Skeletal muscle cell (primary cell): ENCODE measurements around the gene PDE1C.

Experiments
- DNase-seq: peaks from one replicate; pipeline ENCODE4 v3.0.0-alpha.2; 2010; ENCODE audit warnings: low read depth
- H3K4me3 ChIP-seq: 2 replicates; pipeline ENCODE4 v1.5.1; 2011; ENCODE audit warnings: low read depth, mild to moderate bottlenecking, control low read depth, low read length, moderate library complexity

Gene PDE1C

DNA sequence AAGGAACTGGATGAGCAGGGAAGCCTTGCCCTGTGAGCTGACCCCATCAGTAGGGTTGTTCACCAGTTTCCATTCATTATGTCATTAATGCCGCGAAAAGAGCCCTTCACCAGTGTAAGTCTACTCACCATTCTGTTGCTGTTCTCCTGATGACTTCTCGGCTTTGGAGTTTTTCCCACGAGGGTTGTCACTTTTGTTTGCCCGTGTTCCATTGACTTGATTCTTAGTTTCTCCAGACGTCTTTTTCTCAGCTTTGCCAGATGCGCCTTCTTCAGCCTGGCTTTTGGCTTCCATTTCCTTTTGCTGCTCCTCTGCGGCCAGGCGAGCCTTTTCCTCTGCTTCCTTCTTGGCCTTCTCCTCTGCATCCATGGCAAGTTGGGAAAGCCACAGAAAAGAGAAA, 254.4 kb downstream of the PDE1C start:
- no peak for DNase-seq
- H3K4me3 ChIP-seq = no peak overlapping the region

DNA sequence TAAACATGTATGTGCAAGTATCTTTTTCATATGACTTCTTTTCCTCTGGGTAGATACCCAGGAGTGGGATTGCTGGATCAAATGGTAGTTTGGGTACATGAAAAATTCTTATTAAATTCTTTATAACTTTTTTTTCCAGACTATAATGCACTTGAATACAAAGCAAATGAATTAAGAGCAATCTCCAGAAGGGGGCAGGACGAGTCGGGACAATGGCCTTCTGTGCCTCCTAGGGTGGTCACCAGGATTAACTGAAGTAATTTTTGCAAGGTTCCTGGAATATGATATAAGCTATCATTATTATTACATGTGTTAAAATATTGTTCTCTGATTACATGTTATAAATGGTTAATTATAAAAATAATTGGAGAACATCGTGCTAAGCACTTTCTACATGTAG, 256.0 kb downstream of the PDE1C start:
- no peak overlapping the region for H3K4me3 ChIP-seq
- no peak for DNase-seq

DNA sequence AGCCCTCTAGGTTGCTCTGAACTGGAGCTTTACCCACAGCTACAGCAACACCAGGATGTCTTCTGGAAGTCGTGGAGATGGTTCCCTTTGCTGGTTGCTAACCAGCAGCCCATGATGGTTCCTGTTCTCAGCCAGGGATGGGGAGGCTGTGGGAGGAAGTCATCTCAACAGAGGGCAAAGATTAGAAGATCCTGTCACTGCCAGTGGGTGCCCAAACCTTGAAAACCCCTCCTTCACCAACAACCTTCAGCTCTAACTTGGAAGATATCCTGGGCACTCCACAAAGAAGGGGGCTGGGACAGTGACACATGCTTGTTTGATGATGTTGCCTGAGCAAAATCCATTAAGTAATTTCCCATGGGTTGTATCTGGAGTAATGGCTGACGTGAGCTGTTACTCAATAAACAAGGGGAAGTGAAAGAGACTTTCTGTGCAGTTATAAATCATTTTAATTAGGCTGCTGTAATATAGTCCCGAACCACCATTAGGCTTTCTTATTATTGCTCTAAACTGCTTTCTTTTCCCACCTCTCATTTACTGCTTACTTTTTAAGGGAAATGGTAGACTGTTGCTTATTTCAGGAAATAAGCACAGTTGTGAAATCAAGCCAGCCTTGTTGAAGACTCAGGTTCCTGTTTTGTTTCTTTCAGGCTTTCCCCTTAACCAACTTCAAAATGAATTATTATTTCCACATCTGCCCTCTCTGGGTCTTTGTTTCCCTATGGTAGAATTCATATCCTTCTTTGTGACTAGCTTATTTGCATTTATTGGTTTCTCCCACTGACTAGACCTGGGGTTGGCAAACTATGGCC, 258.4 kb downstream of the PDE1C start:
- H3K4me3 ChIP-seq = no peak overlapping the region
- peak; percentile 92 for DNase-seq

DNA sequence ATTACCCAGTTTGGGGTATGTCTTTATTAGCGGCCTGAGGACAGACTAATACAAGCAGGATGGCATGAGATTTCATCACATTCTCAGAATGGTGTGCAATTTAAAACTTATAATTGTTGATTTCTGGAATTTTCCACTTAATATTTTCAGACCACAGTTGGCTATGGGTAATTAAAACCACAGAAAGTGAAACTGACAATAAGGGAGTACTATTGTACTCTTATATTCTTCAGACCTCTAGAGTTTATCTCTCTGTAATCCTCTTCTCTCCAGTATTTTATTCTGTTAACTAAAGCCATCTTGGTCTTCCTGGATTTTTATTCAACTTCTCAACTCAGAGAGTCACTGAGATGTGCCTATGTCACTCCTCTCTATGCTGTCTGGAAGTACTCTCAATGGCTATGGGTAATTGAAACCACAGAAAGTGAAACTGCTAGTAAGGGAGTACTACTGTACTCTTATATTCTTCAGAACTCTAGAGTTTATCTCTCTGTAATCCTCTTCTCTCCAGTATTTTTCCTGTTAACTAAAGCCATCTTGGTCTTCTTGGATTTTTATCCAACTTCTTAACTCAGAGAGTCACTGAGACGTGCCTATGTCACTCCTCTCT, 264.9 kb downstream of the PDE1C start:
- no peak for DNase-seq
- no peak overlapping the region for H3K4me3 ChIP-seq

DNA sequence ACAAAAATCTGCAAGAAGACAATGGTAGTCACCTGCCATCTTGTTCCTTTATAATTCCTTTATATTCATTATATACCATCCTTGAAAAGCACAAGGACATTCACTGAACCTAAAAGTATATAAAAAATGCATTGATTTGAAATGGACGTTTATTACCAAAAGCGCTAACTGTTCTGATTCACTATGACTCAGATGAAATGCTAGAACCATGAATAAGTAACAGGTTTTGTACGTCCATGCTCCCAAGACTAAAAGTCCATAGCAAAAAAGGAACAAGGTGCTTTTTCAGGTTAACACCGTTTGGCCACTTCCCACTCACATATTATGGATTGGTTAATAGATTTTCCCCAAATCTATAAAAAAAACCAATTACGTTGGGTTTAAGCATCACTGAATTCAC, 273.8 kb downstream of the PDE1C start:
- DNase-seq = no peak
- no peak overlapping the region for H3K4me3 ChIP-seq

DNA sequence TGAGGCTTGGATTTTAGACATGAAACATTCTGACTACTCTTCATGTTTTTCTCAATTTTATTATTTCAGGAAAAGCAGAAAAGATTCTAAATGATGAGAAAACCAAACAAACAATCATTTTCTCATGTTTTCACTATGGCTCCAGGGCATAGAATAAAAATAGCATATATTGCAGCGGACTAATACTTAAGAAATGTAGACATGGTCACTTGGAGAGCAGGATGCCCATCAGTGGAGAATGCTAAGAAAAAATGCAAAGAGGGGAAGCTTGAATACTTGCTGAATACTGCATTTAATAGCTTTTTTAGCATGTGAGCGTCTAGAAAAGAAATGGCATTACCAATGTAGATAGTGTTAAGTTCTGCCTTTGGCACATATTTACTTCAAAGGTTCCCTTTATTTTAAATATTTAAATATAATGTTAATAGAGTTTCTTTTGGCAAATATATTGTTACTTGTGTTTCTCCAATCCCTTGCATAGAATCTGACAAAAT, 275.3 kb downstream of the PDE1C start:
- no peak overlapping the region for H3K4me3 ChIP-seq
- DNase-seq = no peak

DNA sequence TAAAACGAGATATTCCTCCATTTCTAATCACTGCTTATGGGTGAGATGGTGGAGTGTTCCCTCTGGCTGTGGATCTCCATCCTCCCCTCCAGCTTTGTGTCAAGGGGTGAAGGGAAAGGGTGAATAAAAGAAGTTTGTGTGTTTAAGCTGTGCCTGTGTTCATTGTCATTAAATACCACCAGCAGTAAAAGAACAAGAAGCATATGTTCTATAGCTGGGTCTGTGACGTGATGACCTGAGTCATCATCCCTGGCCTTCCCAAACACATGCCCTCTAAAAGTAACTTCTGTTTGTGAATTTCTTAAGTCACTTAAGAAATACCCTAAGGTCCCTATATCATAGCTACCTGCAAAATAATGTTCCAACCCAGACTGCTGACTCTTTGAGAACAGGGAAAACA, 278.3 kb downstream of the PDE1C start:
- peak; percentile 74 for DNase-seq

DNA sequence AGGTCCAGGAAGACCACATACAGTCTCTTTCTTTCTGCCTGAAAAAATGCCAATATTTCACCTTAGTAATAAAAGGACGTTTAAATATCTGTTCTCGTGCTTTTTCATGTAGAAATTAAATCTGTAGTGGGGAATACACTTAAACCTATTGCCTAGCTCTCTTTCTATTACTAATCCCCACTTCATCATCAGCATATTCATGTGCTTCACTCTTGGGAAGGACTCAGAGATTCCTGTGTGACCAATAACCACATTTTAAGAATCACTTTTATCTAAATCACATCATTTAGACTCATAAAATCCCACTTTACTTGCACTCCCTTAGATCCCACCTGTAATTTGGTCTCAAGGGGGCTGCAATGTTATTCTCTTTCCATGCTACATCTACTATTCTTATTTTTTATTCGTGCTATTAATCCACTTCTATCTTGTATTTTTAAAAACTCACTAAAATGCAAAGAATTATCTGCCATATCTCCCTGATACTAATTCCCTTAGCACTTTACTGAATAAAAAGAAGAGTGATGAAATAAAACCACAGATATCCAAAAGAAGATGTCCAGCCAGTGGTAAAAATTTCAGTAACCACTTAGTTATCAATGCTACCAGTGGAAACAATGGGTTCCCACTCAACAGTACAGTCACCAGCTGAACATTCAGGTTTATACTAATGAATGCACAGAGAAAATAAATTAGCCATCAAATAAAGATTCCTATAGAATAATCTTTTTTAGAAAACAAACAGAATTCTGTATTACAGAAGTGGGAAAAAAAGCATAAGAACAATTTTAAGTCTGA, 281.1 kb downstream of the PDE1C start:
- no peak overlapping the region for H3K4me3 ChIP-seq
- no peak for DNase-seq

More for the DNA sequence above, 278.3 kb downstream of the PDE1C start:
- H3K4me3 ChIP-seq = no peak overlapping the region

DNA sequence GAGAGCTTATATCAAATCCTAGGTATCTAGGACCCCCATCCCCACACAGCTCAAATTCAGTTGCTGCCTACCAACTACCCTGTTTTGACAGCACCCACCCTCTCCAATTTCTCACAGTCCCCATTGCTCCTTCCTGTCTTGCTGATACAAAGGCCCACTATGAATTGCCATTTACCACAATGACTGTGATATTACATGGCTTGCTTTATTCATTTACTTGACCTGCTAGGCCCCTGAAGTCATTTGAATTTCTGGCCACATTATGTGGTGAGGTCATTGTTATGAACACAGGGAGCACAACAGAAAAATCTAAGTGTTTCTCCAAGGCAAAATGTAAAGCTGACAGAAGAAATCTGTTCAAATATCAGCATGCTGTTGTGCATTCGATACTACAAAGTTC, 281.8 kb downstream of the PDE1C start:
- no peak for DNase-seq
- no peak overlapping the region for H3K4me3 ChIP-seq

DNA sequence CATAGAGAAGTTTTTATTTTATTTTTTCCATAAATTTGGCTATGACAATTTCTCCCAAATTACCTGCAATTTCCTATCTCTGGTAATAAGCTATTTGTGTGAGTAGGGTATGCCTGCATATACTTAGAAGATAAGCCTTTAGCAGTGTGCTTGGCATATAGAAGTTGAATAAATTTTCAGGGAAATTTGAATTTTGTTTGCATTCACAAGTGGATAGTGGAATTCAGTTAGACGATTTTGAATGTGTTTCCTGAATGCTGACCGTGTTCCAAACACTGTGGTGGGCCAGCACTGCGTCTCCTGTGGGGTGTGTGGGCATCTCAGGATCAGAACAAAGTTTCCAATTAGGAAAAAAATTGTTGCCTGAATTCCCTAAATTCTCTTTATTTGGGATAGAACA, 283.9 kb downstream of the PDE1C start:
- H3K4me3 ChIP-seq = no peak overlapping the region
- DNase-seq = no peak

DNA sequence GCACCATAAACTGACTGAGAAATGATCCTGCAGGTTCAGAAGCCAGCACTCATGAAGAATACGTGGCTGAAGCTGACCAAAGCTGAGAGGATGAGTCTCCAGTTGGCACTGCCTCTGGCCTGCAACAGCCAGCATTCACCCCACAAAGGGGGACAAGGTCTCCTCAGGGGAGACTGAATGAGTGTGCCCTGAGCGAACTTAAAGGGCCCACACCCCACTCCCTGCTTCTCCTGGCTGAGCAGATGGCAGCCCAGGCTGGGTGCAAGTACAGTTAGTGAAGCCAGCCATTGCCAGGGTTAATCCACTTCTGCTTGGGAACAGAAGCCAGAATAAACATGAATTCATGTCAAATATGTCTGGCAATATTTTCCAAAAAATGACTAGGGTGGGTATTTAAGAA, 285.1 kb downstream of the PDE1C start:
- no peak for DNase-seq
- no peak overlapping the region for H3K4me3 ChIP-seq

DNA sequence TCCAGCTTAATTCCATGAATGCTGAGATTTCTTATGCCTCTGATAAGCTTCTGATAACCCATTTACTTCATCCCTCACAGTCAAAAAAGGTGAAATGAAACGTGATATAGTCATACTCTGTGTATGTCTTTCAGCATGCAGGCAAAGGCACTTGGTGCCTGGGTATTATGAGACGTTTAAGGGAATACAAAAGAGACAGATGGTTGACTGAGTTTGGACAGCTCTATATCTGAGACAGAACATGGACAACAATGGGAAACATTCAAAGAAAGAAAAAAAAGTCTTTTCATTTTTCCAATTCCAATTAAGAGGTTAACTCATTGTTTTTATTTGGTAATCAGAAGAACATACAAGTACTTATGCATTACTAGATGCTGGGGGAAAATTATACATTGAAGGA, 287.0 kb downstream of the PDE1C start:
- H3K4me3 ChIP-seq = no peak overlapping the region
- DNase-seq = no peak

DNA sequence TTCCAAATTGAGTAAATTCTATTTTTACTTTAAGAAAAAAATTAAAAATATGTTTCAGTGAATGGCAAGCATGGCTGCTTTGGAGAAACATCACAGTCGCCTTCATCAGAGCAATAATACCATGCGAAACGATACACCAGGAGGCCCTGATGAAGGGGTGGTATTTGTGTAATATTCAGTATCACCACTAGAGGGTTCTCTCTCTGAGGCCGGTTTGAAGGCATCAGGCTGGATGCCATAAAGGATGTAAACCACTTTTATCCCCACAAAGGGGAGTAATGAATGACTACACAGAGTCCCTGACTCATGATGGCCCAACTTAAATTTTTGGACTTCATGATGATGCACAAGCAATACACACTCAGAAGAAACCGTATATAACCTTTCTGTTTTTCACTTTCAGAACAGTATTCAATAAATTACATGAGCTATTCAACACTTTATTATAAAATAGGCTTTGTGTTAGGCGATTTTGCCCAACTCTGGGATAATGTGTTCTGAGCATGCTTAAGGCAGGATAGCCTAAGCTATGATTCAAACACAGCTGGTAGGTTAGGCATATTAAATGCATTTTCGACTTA, 287.7 kb downstream of the PDE1C start:
- no peak overlapping the region for H3K4me3 ChIP-seq
- peak; percentile 50 for DNase-seq

DNA sequence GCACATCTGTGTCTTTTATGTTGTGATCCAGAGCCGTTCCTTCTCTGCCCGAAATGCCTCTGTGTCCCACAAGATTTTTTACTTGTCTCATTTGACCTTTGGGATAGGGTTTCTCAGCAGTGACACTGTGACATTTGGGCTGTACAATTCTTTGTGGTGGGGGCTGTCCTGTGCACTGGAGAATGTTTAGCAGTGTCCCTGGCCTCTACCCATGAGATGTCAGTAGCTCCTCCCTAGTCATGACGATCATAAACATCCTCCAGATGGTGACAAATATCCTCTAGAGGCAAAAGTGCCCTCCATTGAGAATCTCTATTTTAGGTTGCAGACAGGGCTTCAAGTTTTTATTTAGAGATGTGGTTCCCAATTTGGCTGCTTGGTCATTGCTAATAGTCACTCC, 291.9 kb downstream of the PDE1C start:
- H3K4me3 ChIP-seq = no peak overlapping the region
- DNase-seq = no peak

DNA sequence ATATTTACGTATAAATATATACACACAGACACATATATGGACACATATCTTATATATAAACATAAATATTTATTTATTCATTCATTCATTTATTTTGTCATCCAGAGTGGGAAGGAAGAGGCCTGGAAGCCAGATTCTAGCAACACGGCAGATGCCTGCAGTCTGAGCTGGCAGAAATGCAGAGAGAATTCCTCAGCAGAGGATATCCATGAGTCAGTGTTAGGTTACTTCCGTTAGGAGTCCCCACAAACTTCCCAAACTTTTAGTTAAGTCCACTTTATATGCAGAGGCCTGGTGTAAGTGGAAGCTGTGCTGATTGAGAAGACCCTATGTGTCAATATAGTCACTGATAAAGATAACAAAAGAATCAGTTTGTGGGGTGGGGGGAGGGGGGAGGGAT, 293.6 kb downstream of the PDE1C start:
- H3K4me3 ChIP-seq = no peak overlapping the region
- DNase-seq = no peak

DNA sequence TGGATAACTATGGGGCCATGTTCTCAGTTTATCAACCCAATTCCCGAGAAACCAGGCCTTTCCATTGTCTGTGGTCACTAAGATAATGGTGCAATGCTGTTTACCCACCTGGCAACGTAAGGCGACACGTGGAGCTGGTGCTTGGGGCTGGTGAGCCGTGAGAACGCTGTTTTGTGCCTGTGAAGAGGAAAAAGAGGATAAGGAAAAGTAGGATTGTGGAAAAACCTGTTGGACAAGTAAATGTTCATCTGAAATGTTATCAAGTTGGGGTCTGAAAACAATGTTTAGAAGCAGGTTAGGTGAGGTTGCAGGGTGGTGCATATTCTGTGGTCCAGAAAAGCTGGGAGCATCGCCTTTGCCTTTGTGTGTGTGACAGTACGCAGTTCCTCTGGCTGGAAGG, 294.7 kb downstream of the PDE1C start:
- H3K4me3 ChIP-seq = no peak overlapping the region
- no peak for DNase-seq

DNA sequence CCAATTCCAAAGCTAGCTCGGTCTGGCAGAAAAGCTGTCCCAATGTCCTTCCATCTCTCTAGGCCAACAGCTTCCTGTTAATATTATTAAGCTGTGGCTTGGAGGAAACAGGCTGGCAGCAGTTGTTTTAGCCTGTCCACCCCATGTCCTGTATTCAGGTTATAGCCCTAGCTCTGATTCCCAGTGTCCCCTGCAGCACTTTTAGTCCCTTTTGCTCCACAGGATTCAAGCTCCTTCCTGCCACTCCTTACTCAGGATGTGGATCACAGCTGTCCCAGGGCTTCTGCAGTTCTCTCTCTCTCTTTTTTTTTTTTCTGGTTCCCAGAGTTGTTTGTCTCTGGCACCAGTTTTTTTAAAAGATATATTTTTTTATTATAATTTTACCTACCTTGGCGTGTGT, 298.0 kb downstream of the PDE1C start:
- H3K4me3 ChIP-seq = no peak overlapping the region
- no peak for DNase-seq

DNA sequence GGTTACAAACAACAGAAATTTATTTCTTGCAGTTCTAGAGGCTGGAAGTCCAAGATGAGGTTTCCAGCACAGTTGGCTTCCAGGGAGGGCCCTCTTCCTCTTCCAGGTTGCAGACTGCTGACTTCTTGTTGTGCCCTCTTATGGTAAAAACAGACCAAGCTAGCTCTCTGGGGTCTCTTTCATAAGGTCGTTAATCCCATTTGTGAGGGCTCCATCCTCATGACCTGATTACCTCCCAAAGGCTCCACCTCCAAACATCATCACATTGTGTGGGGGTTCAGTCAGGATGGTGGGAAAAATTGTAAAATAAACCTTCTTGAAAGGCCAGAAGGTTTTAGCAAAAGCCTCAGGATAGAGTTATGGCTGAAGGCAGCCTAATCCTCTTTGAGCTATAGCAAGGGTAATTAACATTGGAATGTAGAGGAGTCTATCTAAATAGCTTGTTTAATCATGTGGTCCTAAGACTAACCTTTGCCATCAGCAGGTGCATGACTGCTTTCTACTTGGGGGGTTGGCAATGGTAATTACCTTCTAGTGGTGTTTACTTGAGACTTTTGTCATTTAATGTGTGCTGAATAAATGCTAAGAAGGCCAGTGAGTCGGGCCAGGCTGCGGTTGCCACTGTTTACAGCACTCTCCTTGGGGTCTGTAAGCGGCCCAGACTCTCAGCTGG, 302.4 kb downstream of the PDE1C start:
- no peak overlapping the region for H3K4me3 ChIP-seq
- no peak for DNase-seq

DNA sequence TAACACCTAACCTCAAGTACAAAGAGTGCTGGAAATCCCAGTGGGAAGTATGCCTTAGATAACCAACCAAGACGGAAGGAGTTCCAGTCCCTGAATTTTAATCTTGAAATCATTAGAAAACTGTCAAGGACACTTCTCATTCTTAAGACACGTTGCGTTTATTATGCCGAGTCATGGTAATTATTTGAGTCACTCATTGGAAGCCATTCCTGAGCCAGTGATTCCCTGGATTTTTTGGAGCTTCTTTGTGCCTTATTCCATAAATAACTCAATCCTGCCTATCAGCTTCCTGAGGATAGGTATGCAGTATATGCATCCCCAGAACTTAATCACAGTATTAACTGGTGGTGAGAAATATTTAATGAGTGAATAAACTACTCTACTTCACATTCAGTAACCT, 305.7 kb downstream of the PDE1C start:
- DNase-seq = no peak

DNA sequence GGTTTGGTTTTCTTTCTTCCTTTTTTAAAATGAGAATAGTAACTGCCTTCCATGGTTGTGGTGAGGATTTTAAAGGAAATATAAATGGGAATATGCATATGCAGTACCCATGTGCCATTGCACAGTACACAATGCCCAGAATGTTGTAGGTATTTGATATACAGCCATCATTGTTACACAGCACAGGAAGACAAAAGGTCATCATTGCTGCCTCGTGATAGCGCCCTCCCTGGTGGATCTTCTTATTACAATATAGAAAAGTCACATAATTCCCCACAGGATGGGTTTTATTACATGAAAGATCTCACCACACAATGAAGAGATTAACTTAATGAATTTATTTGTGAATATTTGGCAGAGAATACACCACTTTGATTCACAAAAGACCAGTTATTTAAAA, 306.7 kb downstream of the PDE1C start:
- no peak overlapping the region for H3K4me3 ChIP-seq
- DNase-seq = no peak

More for the DNA sequence above, 305.7 kb downstream of the PDE1C start:
- H3K4me3 ChIP-seq = no peak overlapping the region
